IMR-90 (cell line): ENCODE results near the gene SYMPK. TPM values are rescaled to one million over a fixed set of nuclear protein-coding genes. Genes with fewer than 3 reads are reported as not detected.

ENCODE experiments used
- ATAC-seq: fragments of 200-7000 bp; cut with Tn5 transposase; 2 replicates; pipeline ENCODE4 v1.9.1; 2020; ENCODE audit warnings: low read depth, mild to moderate bottlenecking, moderate library complexity
- BruUV-seq: library from RNA; stranded (reverse); fragments of 400-500 nt; replicated peaks from 2 replicates; lab custom pipeline; 2021; lab: Mats Ljungman, UMichigan
- CTCF ChIA-PET: fragments of 300-600 bp; formaldehyde crosslinking; extraction: SDS; loops from one replicate; lab custom pipeline; 2021; ENCODE audit warnings: antibody characterized with exemption; lab: Yijun Ruan, JAX
- POLR2A ChIA-PET: fragments of 300-600 bp; sonication (Branson Sonifier 250); formaldehyde crosslinking; loops from one replicate; lab custom pipeline; 2022; ENCODE audit warnings: antibody characterized with exemption; ENCODE audit not compliant: unreplicated experiment; lab: Charles Lee
- DNase-seq: peaks from one replicate; pipeline ENCODE4 v3.0.0; 2013
- H2AFZ ChIP-seq: replicated peaks from 2 replicates; pipeline ENCODE3; 2013; ENCODE audit warnings: low read length, mild to moderate bottlenecking; ENCODE audit not compliant: poor library complexity
- H2AK5ac ChIP-seq: 2 replicates; pipeline ENCODE4 v1.6.1; 2013; ENCODE audit warnings: low read depth, low read length, inconsistent platforms
- H2AK9ac ChIP-seq: replicated peaks from 2 replicates; pipeline ENCODE3; 2013; ENCODE audit warnings: mild to moderate bottlenecking, low read depth, low read length, moderate library complexity; ENCODE audit not compliant: poor library complexity
- H2BK120ac ChIP-seq: 2 replicates; pipeline ENCODE4 v1.6.1; 2013; ENCODE audit warnings: low read depth, low read length, inconsistent platforms
- H2BK15ac ChIP-seq: 3 replicates; pipeline ENCODE4 v1.6.1; 2013; ENCODE audit warnings: low read depth, low read length, inconsistent platforms
- H2BK20ac ChIP-seq: 2 replicates; pipeline ENCODE4 v1.6.1; 2013; ENCODE audit warnings: low read depth, mild to moderate bottlenecking, inconsistent platforms, low read length, moderate library complexity
- H2BK5ac ChIP-seq: 2 replicates; pipeline ENCODE4 v1.6.1; 2013; ENCODE audit warnings: mild to moderate bottlenecking, low read depth, low read length, inconsistent platforms; ENCODE audit not compliant: poor library complexity, severe bottlenecking
- H3K14ac ChIP-seq: replicated peaks from 2 replicates; pipeline ENCODE4 v1.6.1; 2013; ENCODE audit warnings: low read depth, low read length, inconsistent platforms
- H3K18ac ChIP-seq: 2 replicates; pipeline ENCODE4 v1.6.1; 2013; ENCODE audit warnings: low read depth, low read length, control low read depth
- H3K23ac ChIP-seq: 2 replicates; pipeline ENCODE4 v1.6.1; 2013; ENCODE audit warnings: low read depth, low read length, inconsistent platforms
- H3K27ac ChIP-seq: 2 replicates; pipeline ENCODE4 v1.5.1; 2013; ENCODE audit warnings: mild to moderate bottlenecking, control low read depth, low read length; ENCODE audit not compliant: insufficient read depth
- H3K27me3 ChIP-seq: 2 replicates; pipeline ENCODE4 v1.6.1; 2013; ENCODE audit warnings: low read length; ENCODE audit not compliant: control insufficient read depth, insufficient read depth
- H3K36me3 ChIP-seq: 2 replicates; pipeline ENCODE4 v1.6.1; 2013; ENCODE audit warnings: low read length, mixed read lengths; ENCODE audit not compliant: control insufficient read depth, insufficient read depth
- H3K4ac ChIP-seq: 2 replicates; pipeline ENCODE4 v1.6.1; 2013; ENCODE audit warnings: low read depth, low read length, inconsistent platforms
- H3K4me1 ChIP-seq: 2 replicates; pipeline ENCODE4 v1.6.1; 2013; ENCODE audit warnings: low read length, mixed read lengths; ENCODE audit not compliant: control insufficient read depth, insufficient read depth
- H3K4me2 ChIP-seq: 2 replicates; pipeline ENCODE4 v1.6.1; 2013; ENCODE audit warnings: low read depth, mild to moderate bottlenecking, control low read depth, low read length, moderate library complexity
- H3K4me3 ChIP-seq: 2 replicates; pipeline ENCODE4 v1.5.1; 2013; ENCODE audit warnings: low read depth, mild to moderate bottlenecking, control low read depth, low read length, moderate library complexity; ENCODE audit not compliant: insufficient read depth
- H3K56ac ChIP-seq: 2 replicates; pipeline ENCODE4 v1.6.1; 2013; ENCODE audit warnings: low read length, inconsistent platforms; ENCODE audit not compliant: insufficient read depth; ENCODE audit errors: extremely low read depth
- H3K79me1 ChIP-seq, 2 experiments: 2 replicates each; pipeline ENCODE4 v1.6.1; 2013; ENCODE audit warnings: low read length in 2 of 2, inconsistent platforms in 1 of 2, low read depth in 1 of 2
- H3K9ac ChIP-seq: 2 replicates; pipeline ENCODE4 v1.6.1; 2013; ENCODE audit warnings: low read depth, low read length, control low read depth
- H3K9me1 ChIP-seq: 2 replicates; pipeline ENCODE4 v1.6.1; 2013; ENCODE audit warnings: low read length, inconsistent platforms; ENCODE audit not compliant: insufficient read depth
- H3K9me3 ChIP-seq: 2 replicates; pipeline ENCODE4 v1.6.1; 2013; ENCODE audit warnings: low read length; ENCODE audit not compliant: control insufficient read depth, insufficient read depth
- H4K20me1 ChIP-seq: 2 replicates; pipeline ENCODE4 v1.6.1; 2013; ENCODE audit warnings: low read length, inconsistent platforms; ENCODE audit not compliant: insufficient read depth
- H4K5ac ChIP-seq: 2 replicates; pipeline ENCODE4 v1.6.1; 2013; ENCODE audit warnings: mild to moderate bottlenecking, low read depth, low read length, control low read depth
- H4K8ac ChIP-seq, 2 experiments: 2 replicates each; pipeline ENCODE4 v1.6.1; 2013; ENCODE audit warnings: low read depth in 2 of 2, low read length in 2 of 2, control low read depth in 1 of 2, inconsistent platforms in 1 of 2
- H4K91ac ChIP-seq: 2 replicates; pipeline ENCODE4 v1.6.1; 2013; ENCODE audit warnings: low read depth, low read length, inconsistent platforms; ENCODE audit not compliant: insufficient read depth
- ELK1 ChIP-seq: fragments of 150-350 bp; IDR thresholded peaks from 2 replicates; pipeline ENCODE4 v1.6.1; 2016; ENCODE audit warnings: low read depth, mild to moderate bottlenecking, low read length, moderate library complexity, borderline replicate concordance
- FOS ChIP-seq: fragments of 150-350 bp; IDR thresholded peaks from 2 replicates; pipeline ENCODE4 v1.6.1; 2016; ENCODE audit warnings: low read depth, low read length
- NFE2L2 ChIP-seq: fragments of 150-350 bp; IDR thresholded peaks from 2 replicates; pipeline ENCODE4 v1.6.1; 2016; ENCODE audit warnings: low read depth, mild to moderate bottlenecking, low read length
- POLR2A ChIP-seq: IDR thresholded peaks from 2 replicates; pipeline ENCODE4 v1.6.1; 2012; ENCODE audit warnings: mild to moderate bottlenecking, low read depth, low read length
- SMC3 ChIP-seq: fragments of 150-350 bp; IDR thresholded peaks from 2 replicates; pipeline ENCODE4 v1.6.1; 2016; ENCODE audit warnings: low read depth, mild to moderate bottlenecking, antibody characterized with exemption, low read length, moderate library complexity
- WGBS, 2 experiments: methylation state at CpG; one replicate each; pipeline versions ENCODE4 v1.1.5 to v1.1.7; 2013; ENCODE audit warnings: missing lambda C conversion rate in 2 of 2; ENCODE audit not compliant: insufficient read length in 1 of 2; ENCODE audit errors: extremely low coverage in 2 of 2; 5-methylcytosine and 5-hydroxymethylcytosine counted together
- dilution Hi-C: fragments of 300-500 bp; cut with HindIII; formaldehyde crosslinking; loops from one replicate; pipeline ENCODE4 v1.14.3; 2018; ENCODE audit warnings: low sequenced_read_pairs; ENCODE audit not compliant: unreplicated experiment
- in situ Hi-C: fragments of 300-500 bp; cut with MboI; formaldehyde crosslinking; loops from 3 replicates; pipeline ENCODE4 v1.14.3; 2019; ENCODE audit warnings: low sequenced_read_pairs, inconsistent platforms, mixed read lengths
- intact Hi-C: fragments of 100-400 bp; cut with micrococcal nuclease; formaldehyde crosslinking; loops from 2 replicates; pipeline ENCODE4 v1.10.0; 2022
- polyA plus RNA-seq, 3 experiments: library from polyadenylated mRNA; depleted of rRNA; stranded (reverse); fragments of >200 nt; gene quantifications; 2 replicates each; pipeline ENCODE4 v1.2.3, GENCODE V29; 2012; ENCODE audit warnings: low replicate concordance in 1 of 3
- total RNA-seq: library from RNA; depleted of rRNA; stranded (reverse); fragments of >200 nt; gene quantifications from 2 replicates; pipeline ENCODE4 v1.2.3, GENCODE V29; 2012

Gene SYMPK
- total and polyA plus RNA-seq, 2 of the 4 experiments (the other 2 are of a cell fraction), result 35.3 to 71.5 TPM

DNA sequence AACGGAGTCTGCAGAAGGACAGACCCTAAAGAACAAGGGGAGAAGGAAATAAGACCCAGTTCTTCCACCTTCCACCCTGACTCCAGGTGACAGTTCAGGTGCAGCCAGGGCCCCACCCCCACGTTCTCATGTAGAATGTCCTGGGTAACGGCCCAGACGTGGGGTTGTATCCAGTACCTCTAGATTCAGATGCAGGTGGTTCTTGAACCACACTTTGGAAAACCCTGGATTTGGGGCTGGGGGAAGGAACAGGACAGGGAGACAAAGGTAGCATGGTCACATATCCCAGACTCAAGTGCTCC lies 82.8 kb downstream of the SYMPK start:
- CTCF ChIA-PET, result no interaction called here

More for the DNA sequence above, 82.8 kb downstream of the SYMPK start:
- H3K9me3 ChIP-seq, result no peaks in the 10 kb centered on the region
- peaks cover 30% of the 10 kb centered on the region for H3K4me1 ChIP-seq
- no peak overlapping the region for H3K4ac ChIP-seq
- no peaks in the 10 kb centered on the region for H3K27me3 ChIP-seq
- BruUV-seq, result no TSS peak
- H3K56ac ChIP-seq, result no peak overlapping the region
- in situ Hi-C loops, result no loop called here
- TF ChIP-seq POLR2A (no peak), SMC3 (no peak), FOS (no peak), ELK1 (no peak), NFE2L2 (no peak)
- no peak overlapping the region for H3K18ac ChIP-seq
- H3K14ac ChIP-seq, result no peak overlapping the region
- ATAC-seq (no peak), DNase-seq (no peak)
- dilution Hi-C loops, result no loop called here
- H3K4me2 ChIP-seq, result no peak overlapping the region; the same call in 1 of the 2 replicates
- peak overlapping the region; percentile 60; the same call in 1 of the 2 replicates for H3K23ac ChIP-seq
- H3K9ac ChIP-seq, result no peak overlapping the region
- intact Hi-C loops, result no loop called here
- POLR2A ChIA-PET, result no interaction called here
- peaks cover 19% of the 10 kb centered on the region for H3K9me1 ChIP-seq
- peak overlapping the region; percentile 26; the same call in 1 of the 2 replicates for H2AK5ac ChIP-seq
- H4K91ac ChIP-seq, result no peak overlapping the region
- H2BK5ac ChIP-seq, result no peak overlapping the region
- peaks cover 30% of the 10 kb centered on the region for H4K20me1 ChIP-seq
- no peak overlapping the region for H2BK20ac ChIP-seq
- no peak overlapping the region for H3K4me3 ChIP-seq
- H4K8ac ChIP-seq, result no peak overlapping the region
- H3K27ac ChIP-seq, result no peak overlapping the region
- H4K5ac ChIP-seq, result no peak overlapping the region
- H2BK15ac ChIP-seq, result no peak overlapping the region
- H3K36me3 ChIP-seq, result peaks cover 35% of the 10 kb centered on the region
- no CpG with 5 or more reads among the region's 4 CpGs for WGBS, 2 experiments
- H2BK120ac ChIP-seq, result no peak overlapping the region
- peak overlapping the region; percentile 31 for H2AK9ac ChIP-seq
- H3K79me1 ChIP-seq, result peaks cover 28 to 72% of the 10 kb centered on the region in 2 experiments
- no peak overlapping the region for H2AFZ ChIP-seq
